GM12872 (cell line): ENCODE measurements around the gene ALDH7A1.
A peak's percentile ranks its signal among the peaks of the same experiment; 100 is the strongest.

Experiments used
- TF ChIP-seq, protein P1 (sequence below): IDR thresholded peaks from 3 replicates; pipeline ENCODE4 v1.5.1; 2011; ENCODE audit warnings: low read depth, mild to moderate bottlenecking, low read length, moderate library complexity; ENCODE audit not compliant: insufficient read depth

ALDH7A1 gene

DNA sequence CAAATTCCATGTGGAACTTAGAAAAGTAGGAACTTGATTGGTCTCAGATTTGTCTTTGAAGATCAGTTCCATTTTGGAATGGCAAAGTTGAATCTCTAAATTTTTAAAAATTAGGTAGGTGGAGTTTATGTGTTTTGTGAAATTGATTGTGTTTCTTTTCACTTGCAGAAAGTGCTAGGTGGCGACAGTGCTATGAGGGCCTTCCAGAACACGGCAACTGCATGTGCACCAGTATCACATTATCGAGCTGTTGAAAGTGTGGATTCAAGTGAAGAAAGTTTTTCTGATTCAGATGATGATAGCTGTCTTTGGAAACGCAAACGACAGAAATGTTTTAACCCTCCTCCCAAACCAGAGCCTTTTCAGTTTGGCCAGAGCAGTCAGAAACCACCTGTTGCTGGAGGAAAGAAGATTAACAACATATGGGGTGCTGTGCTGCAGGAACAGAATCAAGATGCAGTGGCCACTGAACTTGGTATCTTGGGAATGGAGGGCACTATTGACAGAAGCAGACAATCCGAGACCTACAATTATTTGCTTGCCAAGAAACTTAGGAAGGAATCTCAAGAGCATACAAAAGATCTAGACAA lies 8.5 kb upstream of the ALDH7A1 start:
- TF ChIP-seq, protein P1, sequence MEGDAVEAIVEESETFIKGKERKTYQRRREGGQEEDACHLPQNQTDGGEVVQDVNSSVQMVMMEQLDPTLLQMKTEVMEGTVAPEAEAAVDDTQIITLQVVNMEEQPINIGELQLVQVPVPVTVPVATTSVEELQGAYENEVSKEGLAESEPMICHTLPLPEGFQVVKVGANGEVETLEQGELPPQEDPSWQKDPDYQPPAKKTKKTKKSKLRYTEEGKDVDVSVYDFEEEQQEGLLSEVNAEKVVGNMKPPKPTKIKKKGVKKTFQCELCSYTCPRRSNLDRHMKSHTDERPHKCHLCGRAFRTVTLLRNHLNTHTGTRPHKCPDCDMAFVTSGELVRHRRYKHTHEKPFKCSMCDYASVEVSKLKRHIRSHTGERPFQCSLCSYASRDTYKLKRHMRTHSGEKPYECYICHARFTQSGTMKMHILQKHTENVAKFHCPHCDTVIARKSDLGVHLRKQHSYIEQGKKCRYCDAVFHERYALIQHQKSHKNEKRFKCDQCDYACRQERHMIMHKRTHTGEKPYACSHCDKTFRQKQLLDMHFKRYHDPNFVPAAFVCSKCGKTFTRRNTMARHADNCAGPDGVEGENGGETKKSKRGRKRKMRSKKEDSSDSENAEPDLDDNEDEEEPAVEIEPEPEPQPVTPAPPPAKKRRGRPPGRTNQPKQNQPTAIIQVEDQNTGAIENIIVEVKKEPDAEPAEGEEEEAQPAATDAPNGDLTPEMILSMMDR = no peak

GRCh38 chr5:126600631-126601511 lies 5.9 kb upstream of the ALDH7A1 start, which contains the start of gene PHAX:
Gene PHAX, plus strand, starts transcription at chr5:126600947. Its CDS starts 16 bp downstream, at chr5:126600963.
- TF ChIP-seq, protein P1 = peak; percentile 87

DNA sequence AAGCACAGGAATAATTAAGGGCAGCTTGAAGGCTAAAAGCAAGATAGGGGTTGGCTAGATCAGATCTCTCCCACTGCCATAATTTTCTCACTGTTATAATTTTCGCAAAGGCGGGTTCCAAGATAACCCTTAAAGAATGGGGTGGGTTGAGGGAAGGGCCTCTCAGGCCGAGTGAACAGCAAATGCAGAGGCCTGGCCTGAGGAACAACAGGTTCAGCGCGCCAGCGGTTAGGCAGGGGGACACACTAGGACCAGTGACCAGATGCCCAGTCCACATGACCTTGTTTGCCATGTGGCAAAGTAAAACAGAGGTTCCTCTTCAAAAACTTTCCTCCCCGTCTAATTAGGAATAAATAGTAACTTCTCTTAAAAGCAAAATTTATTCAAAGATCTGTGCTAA lies 4.5 kb upstream of the ALDH7A1 start:
- TF ChIP-seq, protein P1 = no peak

DNA sequence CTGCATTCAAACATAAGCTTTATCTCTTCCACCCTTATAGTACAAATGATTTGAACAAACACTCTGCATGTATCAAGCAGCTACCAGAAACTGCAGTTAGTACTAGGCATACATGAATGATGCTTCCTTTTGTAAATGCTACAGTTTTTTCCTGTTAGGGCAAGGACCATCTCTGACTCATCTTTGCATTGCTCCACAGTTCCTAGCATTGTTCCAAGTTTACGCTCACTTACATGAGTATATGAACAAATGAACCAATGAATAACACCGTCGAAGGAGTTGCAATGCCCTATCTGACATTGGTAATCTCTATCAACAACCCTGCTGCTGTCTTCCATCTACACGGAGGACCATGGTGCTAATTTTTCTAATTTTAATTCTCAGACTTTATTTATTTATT lies 2.1 kb upstream of the ALDH7A1 start:
- TF ChIP-seq, protein P1 = no peak

DNA sequence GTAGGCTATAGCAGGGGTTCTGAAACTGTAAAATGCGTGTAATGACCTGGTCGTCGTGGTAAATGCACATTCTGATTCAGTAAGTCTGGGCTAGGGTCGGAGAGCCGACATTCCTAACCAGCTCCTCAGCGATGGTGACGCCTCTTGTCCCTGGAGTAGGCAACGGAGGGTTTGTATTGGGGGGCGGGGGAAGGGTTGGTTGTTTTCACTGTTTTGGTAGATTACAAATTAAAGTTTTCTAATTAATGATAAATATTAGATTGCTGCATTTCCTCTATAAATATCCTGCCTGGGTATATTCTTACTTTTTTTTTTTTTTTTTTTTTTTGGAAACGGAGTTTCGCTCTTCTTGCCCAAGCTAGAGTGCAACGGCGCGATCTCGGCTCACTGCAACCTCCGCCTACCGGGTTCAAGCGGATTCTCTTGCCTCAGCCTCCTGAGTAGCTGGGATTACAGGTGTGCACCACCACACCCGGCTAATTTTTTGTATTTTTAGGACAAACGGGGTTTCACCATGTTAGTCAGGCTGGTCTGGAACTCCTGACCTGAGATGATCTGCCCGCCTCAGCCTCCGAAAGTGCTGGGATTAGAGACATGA lies 566 bp upstream of the ALDH7A1 start:
- TF ChIP-seq, protein P1 = no peak

- TF ChIP-seq, protein P1 = no peak
Measured at GRCh38 chr5:126591549-126591948, 3.5 kb downstream of the ALDH7A1 start.

DNA sequence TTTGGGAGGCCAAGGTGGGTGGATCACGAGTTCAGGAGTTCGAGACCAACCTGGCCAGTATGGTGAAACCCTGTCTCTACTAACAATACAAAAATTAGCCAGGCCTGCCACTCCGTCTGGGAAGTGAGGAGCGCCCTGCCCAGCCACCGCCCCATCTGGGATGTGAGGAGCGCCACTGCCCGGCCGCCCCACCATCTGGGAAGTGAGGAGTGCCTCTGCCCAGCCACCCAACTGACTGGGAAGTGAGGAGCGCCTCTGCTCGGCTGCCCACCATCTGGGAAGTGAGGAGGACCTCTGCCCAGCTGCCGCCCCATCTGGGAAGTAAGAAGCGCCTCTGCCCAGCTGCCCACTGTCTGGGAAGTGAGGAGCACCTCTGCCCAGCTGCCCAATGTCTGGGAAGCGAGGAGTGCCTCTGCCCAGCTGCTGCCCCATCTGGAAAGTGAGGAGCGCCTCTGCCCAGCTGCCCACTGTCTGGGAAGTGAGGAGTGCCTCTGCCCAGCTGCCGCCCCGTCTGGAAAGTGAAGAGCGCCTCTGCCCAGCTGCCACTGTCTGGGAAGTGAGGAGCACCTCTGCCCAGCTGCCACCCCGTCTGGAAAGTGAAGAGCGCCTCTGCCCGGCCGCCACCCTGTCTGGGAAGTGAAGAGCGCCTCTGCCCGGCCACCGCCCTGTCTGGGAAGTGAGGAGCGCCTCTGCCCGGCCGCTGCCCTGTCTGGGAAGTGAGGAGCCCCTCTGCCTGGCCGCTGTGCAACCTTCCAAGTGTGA lies 5.3 kb downstream of the ALDH7A1 start:
- TF ChIP-seq, protein P1 = no peak
